Daoy (cell line): ENCODE measurements around the gene GSTM2. TPM values are rescaled to one million over a fixed set of nuclear protein-coding genes. Genes with fewer than 3 reads are reported as not detected.

Source experiments
- DNase-seq: peaks from one replicate; pipeline ENCODE4 v3.0.0-alpha.2; 2015; ENCODE audit warnings: low read depth
- total RNA-seq: library from RNA; depleted of rRNA; stranded (reverse); fragments of >200 nt; shearing (Covaris generic); gene quantifications from 2 replicates; pipeline ENCODE4 v1.2.3, GENCODE V29; 2014; rRNA removed

Gene GSTM2
- 0.42 and 1.0 TPM in 2 replicates for total RNA-seq

GRCh38 chr1:109667452-109668122, at the start of gene GSTM2:
TSS of gene GSTM2 (plus strand) at chr1:109668057. CDS start at chr1:109668116, 59 bp downstream.
- peak; percentile 95 for DNase-seq

GRCh38 chr1:109618661-109619575, 48.9 kb upstream of the GSTM2 start:
- no peak for DNase-seq

GRCh38 chr1:109619576-109620400, 48.1 kb upstream of the GSTM2 start, which contains the start of the genes AMPD2 and GNAT2:
TSS of gene AMPD2 (plus strand) at chr1:109619837. CDS start at chr1:109621176, 1,339 bp downstream.
TSS of gene GNAT2 (minus strand) at chr1:109619616. CDS start at chr1:109612870, 6,746 bp downstream.
- DNase-seq = peak; percentile 94

GRCh38 chr1:109620401-109620791, 47.5 kb upstream of the GSTM2 start:
- DNase-seq = peak; percentile 64

GRCh38 chr1:109620841-109621286, 47.0 kb upstream of the GSTM2 start:
- peak; percentile 98 for DNase-seq

- peak; percentile 41 for DNase-seq
Observed at GRCh38 chr1:109621379-109622136, 46.3 kb upstream of the GSTM2 start.

GRCh38 chr1:109622137-109622892, 45.5 kb upstream of the GSTM2 start:
- DNase-seq = no peak

- no peak for DNase-seq
Observed at GRCh38 chr1:109622895-109623294, 45.0 kb upstream of the GSTM2 start.

- no peak for DNase-seq
Observed at GRCh38 chr1:109623601-109624161, 44.2 kb upstream of the GSTM2 start.

GRCh38 chr1:109624201-109625010, 43.5 kb upstream of the GSTM2 start:
- no peak for DNase-seq

- DNase-seq = no peak
Observed at GRCh38 chr1:109625176-109625575, 42.7 kb upstream of the GSTM2 start.

- DNase-seq = no peak
Observed at GRCh38 chr1:109625601-109626560, 42.0 kb upstream of the GSTM2 start.

- no peak for DNase-seq
Observed at GRCh38 chr1:109626682-109627408, 41.0 kb upstream of the GSTM2 start.

GRCh38 chr1:109627692-109628399, 40.0 kb upstream of the GSTM2 start:
- no peak for DNase-seq

GRCh38 chr1:109628540-109629321, 39.1 kb upstream of the GSTM2 start:
- peak; percentile 91 for DNase-seq
